H1 (cell line): ENCODE data around the gene PPAN. TPM values are rescaled to one million over a fixed set of nuclear protein-coding genes. Genes with fewer than 3 reads are reported as not detected.

ENCODE experiments used
- CTCF ChIA-PET: fragments of 300-600 bp; sonication (Branson Sonifier 250); formaldehyde crosslinking; loops from one replicate; lab custom pipeline; 2021; ENCODE audit not compliant: partially characterized antibody; lab: Charles Lee
- POLR2A ChIA-PET: fragments of 300-600 bp; sonication (Branson Sonifier 250); formaldehyde crosslinking; loops from one replicate; lab custom pipeline; 2021; ENCODE audit warnings: inconsistent platforms; ENCODE audit not compliant: partially characterized antibody; lab: Charles Lee
- DNase-seq, 2 experiments: peaks; one replicate each; pipeline versions ENCODE4 v3.0.0 to v3.0.0-alpha.2; 2010 to 2022; ENCODE audit warnings: low spot score in 2 of 2, low read depth in 1 of 2, mixed read lengths in 1 of 2
- FAIRE-seq: peaks from 2 replicates; lab custom pipeline; 2011; peaks lifted over from hg19 to GRCh38; lab: Jason Lieb, UNC
- H2AFZ ChIP-seq: 2 replicates; pipeline ENCODE4 v1.8.1; 2012; ENCODE audit warnings: low read length, inconsistent platforms
- H2AK5ac ChIP-seq: 2 replicates; pipeline ENCODE4 v1.6.1; 2013; ENCODE audit warnings: low read depth, low read length
- H2BK120ac ChIP-seq: replicated peaks from 2 replicates; pipeline ENCODE3; 2013; ENCODE audit warnings: low read depth, low read length, inconsistent platforms
- H2BK12ac ChIP-seq: 2 replicates; pipeline ENCODE4 v1.6.1; 2013; ENCODE audit warnings: low read depth, low read length
- H2BK15ac ChIP-seq: 2 replicates; pipeline ENCODE4 v1.6.1; 2013; ENCODE audit warnings: low read length
- H2BK20ac ChIP-seq: 2 replicates; pipeline ENCODE4 v1.6.1; 2013; ENCODE audit warnings: low read length
- H2BK5ac ChIP-seq: 2 replicates; pipeline ENCODE4 v1.6.1; 2013; ENCODE audit warnings: low read depth, low read length
- H3K14ac ChIP-seq: 2 replicates; pipeline ENCODE4 v1.6.1; 2013; ENCODE audit warnings: inconsistent platforms; ENCODE audit not compliant: insufficient read length
- H3K18ac ChIP-seq: 2 replicates; pipeline ENCODE4 v1.6.1; 2013; ENCODE audit warnings: low read length; ENCODE audit errors: extremely low read depth
- H3K23ac ChIP-seq: 2 replicates; pipeline ENCODE4 v1.6.1; 2013; ENCODE audit warnings: inconsistent platforms; ENCODE audit not compliant: insufficient read length
- H3K23me2 ChIP-seq: 2 replicates; pipeline ENCODE4 v1.6.1; 2013; ENCODE audit warnings: low read depth, low read length
- H3K27ac ChIP-seq: 2 replicates; pipeline ENCODE4 v1.6.1; 2011; ENCODE audit warnings: low read depth, low read length, inconsistent platforms
- H3K27me3 ChIP-seq, 4 experiments: replicated peaks in 1 of 4; 1 replicate in 1 of 4; 2 replicates in 3 of 4; pipeline versions ENCODE4 v1.6.1 to v1.8.1; 2011 to 2013; ENCODE audit warnings: low read length in 3 of 4, mild to moderate bottlenecking in 3 of 4, inconsistent platforms in 2 of 4, mixed read lengths in 2 of 4, moderate library complexity in 1 of 4; ENCODE audit not compliant: control insufficient read depth in 3 of 4, insufficient read depth in 3 of 4; ENCODE audit errors: extremely low read depth in 1 of 4
- H3K36me3 ChIP-seq, 4 experiments: 2 replicates each; pipeline versions ENCODE4 v1.6.1 to v1.8.1; 2011 to 2013; ENCODE audit warnings: mild to moderate bottlenecking in 4 of 4, low read length in 3 of 4, moderate library complexity in 2 of 4, control low read depth in 1 of 4, inconsistent platforms in 1 of 4; ENCODE audit not compliant: insufficient read depth in 4 of 4, control insufficient read depth in 2 of 4
- H3K4ac ChIP-seq: replicated peaks from 2 replicates; pipeline ENCODE3; 2013; ENCODE audit warnings: low read length, low read depth, mixed read lengths, inconsistent platforms; ENCODE audit not compliant: insufficient read length
- H3K4me1 ChIP-seq, 4 experiments: replicated peaks in 1 of 4; 1 replicate in 1 of 4; 2 replicates in 3 of 4; pipeline versions ENCODE4 v1.6.1 to v1.8.1; 2011 to 2013; ENCODE audit warnings: low read length in 3 of 4, inconsistent platforms in 2 of 4, mixed read lengths in 1 of 4; ENCODE audit not compliant: insufficient read depth in 4 of 4, control insufficient read depth in 3 of 4
- H3K4me2 ChIP-seq, 2 experiments: 2 replicates each; pipeline versions ENCODE4 v1.6.1 to v1.8.1; 2011 to 2013; ENCODE audit warnings: low read depth in 2 of 2, low read length in 2 of 2, control low read depth in 1 of 2, inconsistent platforms in 1 of 2, mild to moderate bottlenecking in 1 of 2; ENCODE audit not compliant: insufficient read depth in 1 of 2
- H3K4me3 ChIP-seq, 4 experiments: fragments of 200-600, 300-600 bp in 1 of 4; sonication (generic), shearing (Covaris generic), sonication (Bioruptor Twin) in 1 of 4; 2 replicates each; pipeline versions ENCODE4 v1.5.1 to v1.8.1; 2011 to 2016; ENCODE audit warnings: low read length in 4 of 4, low read depth in 3 of 4, control low read depth in 2 of 4, inconsistent platforms in 2 of 4, mild to moderate bottlenecking in 2 of 4, mixed read lengths in 1 of 4, moderate library complexity in 1 of 4; ENCODE audit not compliant: insufficient read depth in 2 of 4; ENCODE audit errors: extremely low read depth in 1 of 4
- H3K56ac ChIP-seq: replicated peaks from 2 replicates; pipeline ENCODE3; 2013; ENCODE audit warnings: low read depth, mild to moderate bottlenecking, mixed read lengths, low read length, inconsistent platforms; ENCODE audit not compliant: insufficient read length
- H3K79me1 ChIP-seq: 2 replicates; pipeline ENCODE4 v1.6.1; 2013; ENCODE audit warnings: low read depth, low read length, control low read depth
- H3K79me2 ChIP-seq, 2 experiments: 2 replicates each; pipeline versions ENCODE4 v1.6.1 to v1.8.1; 2012 to 2013; ENCODE audit warnings: low read length in 2 of 2, mild to moderate bottlenecking in 2 of 2, inconsistent platforms in 1 of 2; ENCODE audit not compliant: insufficient read depth in 2 of 2, control insufficient read depth in 1 of 2
- H3K9ac ChIP-seq, 4 experiments: replicated peaks in 1 of 4; 1 replicate in 1 of 4; 2 replicates in 3 of 4; pipeline versions ENCODE4 v1.6.1 to v1.8.1; 2011 to 2013; ENCODE audit warnings: low read depth in 3 of 4, low read length in 3 of 4, control low read depth in 2 of 4, mild to moderate bottlenecking in 2 of 4, moderate library complexity in 2 of 4, inconsistent platforms in 1 of 4; ENCODE audit errors: extremely low read depth in 1 of 4
- H3K9me3 ChIP-seq, 2 experiments: 2 replicates each; pipeline versions ENCODE4 v1.6.1 to v1.8.1; 2012 to 2013; ENCODE audit warnings: mild to moderate bottlenecking in 2 of 2, moderate library complexity in 2 of 2, control low read depth in 1 of 2, inconsistent platforms in 1 of 2, low read depth in 1 of 2, low read length in 1 of 2, mixed read lengths in 1 of 2; ENCODE audit not compliant: insufficient read depth in 2 of 2
- H4K20me1 ChIP-seq, 2 experiments: replicated peaks in 1 of 2; 2 replicates each; pipeline versions ENCODE3 to v1.8.1; 2011 to 2013; ENCODE audit warnings: inconsistent platforms in 2 of 2, low read length in 2 of 2, mild to moderate bottlenecking in 1 of 2; ENCODE audit not compliant: insufficient read depth in 2 of 2, control insufficient read depth in 1 of 2
- H4K5ac ChIP-seq: 2 replicates; pipeline ENCODE4 v1.6.1; 2013; ENCODE audit warnings: low read length, low read depth, mixed read lengths, inconsistent platforms; ENCODE audit not compliant: insufficient read length
- H4K8ac ChIP-seq: 2 replicates; pipeline ENCODE4 v1.8.0; 2013; ENCODE audit warnings: mild to moderate bottlenecking, moderate library complexity, low read length, inconsistent platforms; ENCODE audit not compliant: insufficient read depth; ENCODE audit errors: extremely low read depth
- H4K91ac ChIP-seq: replicated peaks from 2 replicates; pipeline ENCODE3; 2013; ENCODE audit warnings: low read length, mixed read lengths, inconsistent platforms; ENCODE audit not compliant: insufficient read length
- HDAC6 ChIP-seq: IDR thresholded peaks from one replicate; pipeline ENCODE4 v1.7.1; 2012; ENCODE audit warnings: low read depth, mild to moderate bottlenecking, inconsistent platforms, low read length, moderate library complexity
- KDM1A ChIP-seq: fragments of 200-600, 300-600 bp; sonication (generic); IDR thresholded peaks from 2 replicates; pipeline ENCODE4 v1.7.1; 2016; ENCODE audit warnings: mild to moderate bottlenecking, low read length, borderline replicate concordance
- KDM5A ChIP-seq: fragments of 200-600 bp; IDR thresholded peaks from 2 replicates; pipeline ENCODE4 v1.7.1; 2012; ENCODE audit warnings: mild to moderate bottlenecking, low read length, inconsistent platforms, mixed read lengths
- MAFK ChIP-seq: IDR thresholded peaks from 2 replicates; pipeline ENCODE4 v1.6.1; 2012; ENCODE audit warnings: low read depth, mild to moderate bottlenecking, improper control_type of control experiment, low read length
- SIX5 ChIP-seq: IDR thresholded peaks from 2 replicates; pipeline ENCODE4 v1.6.1; 2011; ENCODE audit warnings: mild to moderate bottlenecking, low read depth, low read length
- WGBS, 2 experiments: shearing (Covaris generic) in 1 of 2; methylation state at CpG; one replicate each; pipeline versions ENCODE4 v1.1.6 to v1.1.7; 2013 to 2015; ENCODE audit warnings: low lambda C conversion rate in 2 of 2, mixed read lengths in 2 of 2, inconsistent platforms in 1 of 2, low coverage in 1 of 2, missing lambda C conversion rate in 1 of 2; ENCODE audit not compliant: insufficient replicate concordance in 2 of 2, insufficient coverage in 1 of 2, insufficient read length in 1 of 2; ENCODE audit errors: extremely low coverage in 1 of 2, missing lambda C conversion rate in 1 of 2; 5-methylcytosine and 5-hydroxymethylcytosine counted together
- polyA plus RNA-seq, 7 experiments: library from polyadenylated mRNA; depleted of rRNA in 3 of 7; stranded (reverse) in 5 of 7; unstranded in 2 of 7; fragments of >200 nt in 5 of 7; fragments of 200-250 nt in 2 of 7; gene quantifications; 1 replicate in 5 of 7; 2 replicates in 1 of 7; 4 replicates in 1 of 7; pipeline versions ENCODE4 v1.2.1 to v1.2.3, GENCODE V29; 2011 to 2013; ENCODE audit warnings: missing spikeins in 2 of 7, mixed read lengths in 2 of 7
- total RNA-seq: library from RNA; stranded (reverse); fragmentation: NEBNext Ultra II Directional; extraction: Animal tissue kit (Norgen Biotek cat#: 25700); gene quantifications from 2 replicates; pipeline ENCODE4 v1.2.1, GENCODE V29; 2021

The PPAN gene
- total and polyA plus RNA-seq, 2 of the 8 experiments (the other 6 are each of a cell fraction or from before 2014, with no cell fraction given): 48.8 to 74.4 TPM

- no peak for DNase-seq
- 0 out of 7 replicates have a peak overlapping the region, but pooled peaks of 1 of the 4 experiments have one; percentile 10 for H3K9ac ChIP-seq
- H3K79me2 ChIP-seq: peaks cover 6 to 16% of the 10 kb centered on the region in 2 experiments; a peak in 3 of 4 replicates
- no peak overlapping the region for H3K18ac ChIP-seq
- no peak overlapping the region for H4K5ac ChIP-seq
- peak overlapping the region; percentile 27; the same call in 1 of the 2 replicates for H2BK12ac ChIP-seq
- no peak overlapping the region for H3K23ac ChIP-seq
- ChIA-PET POLR2A (interaction anchor here (2.6 to 16.9 kb wide), 2 partner anchors 10 to 23 kb away, joined by 7 to 412 read pairs; partner anchors contain the start of genes EIF3G and P2RY11), CTCF (interaction anchor here (0.6 to 2.9 kb wide), 4 partner anchors 10 to 1801 kb away, joined by 3 to 20 read pairs (median 4); partner anchors contain the start of gene P2RY11)
- FAIRE-seq: no peak
- TF ChIP-seq SIX5: no peak
- no peak for TF ChIP-seq MAFK
- peak; percentile 59; the same call in 1 of the 2 replicates for TF ChIP-seq KDM1A
- TF ChIP-seq HDAC6: no peak
- TF ChIP-seq KDM5A: no peak
- H3K23me2 ChIP-seq: 0 out of 2 replicates have a peak, but pooled peaks cover 4% of the 10 kb centered on the region
- no peak overlapping the region for H3K56ac ChIP-seq
- peaks cover 0 to 4% (median 3%) of the 10 kb centered on the region in 4 experiments; a peak in 5 of 7 replicates for H3K4me1 ChIP-seq
- H3K4me3 ChIP-seq: no peak overlapping the region
- H3K14ac ChIP-seq: no peak overlapping the region
- no peak overlapping the region for H2BK5ac ChIP-seq
- H2BK15ac ChIP-seq: no peak overlapping the region
- H2AK5ac ChIP-seq: no peak overlapping the region
- H4K20me1 ChIP-seq: peaks cover 0 to 2% of the 10 kb centered on the region in 2 experiments
- peaks cover 5% of the 10 kb centered on the region; the same call in 1 of the 2 replicates for H3K79me1 ChIP-seq
- no peak overlapping the region for H3K4ac ChIP-seq
- no peak overlapping the region for H4K8ac ChIP-seq
- peaks cover 3 to 6% (median 4%) of the 10 kb centered on the region in 4 experiments for H3K36me3 ChIP-seq
- H2BK20ac ChIP-seq: no peak overlapping the region
- H2AFZ ChIP-seq: no peak overlapping the region
- WGBS, 2 experiments: 85% methylated on average over 7 of the region's 7 CpGs; no CpG with 5 or more reads in 1 of the 2 experiments
- no peak overlapping the region for H2BK120ac ChIP-seq
- no peaks in the 10 kb centered on the region for H3K27me3 ChIP-seq
- no peaks in the 10 kb centered on the region for H3K9me3 ChIP-seq
- H4K91ac ChIP-seq: no peak overlapping the region
- H3K27ac ChIP-seq: no peak overlapping the region
- no peak overlapping the region for H3K4me2 ChIP-seq
Measured at GRCh38 chr19:10102787-10103236, 3.4 kb upstream of the PPAN start.
